Trophoblast cell (in vitro differentiated cells and primary cell): Measurements from ENCODE around the gene PGAP6.
A peak's percentile ranks its signal among the peaks of the same experiment; 100 is the strongest.

Experiments used
- DNase-seq, 2 donors: peaks; one replicate each; pipeline ENCODE4 v3.0.0-alpha.2; 2016
- H2AFZ ChIP-seq: 2 replicates; pipeline ENCODE4 v1.6.1; 2013; ENCODE audit warnings: low read length, moderate library complexity, mild to moderate bottlenecking; ENCODE audit not compliant: insufficient read depth, poor library complexity
- H2AK5ac ChIP-seq: 2 replicates; pipeline ENCODE4 v1.6.1; 2013; ENCODE audit warnings: mild to moderate bottlenecking, low read length
- H2BK120ac ChIP-seq: 2 replicates; pipeline ENCODE4 v1.6.1; 2013; ENCODE audit warnings: low read length, mild to moderate bottlenecking, moderate library complexity; ENCODE audit not compliant: insufficient read depth, poor library complexity
- H2BK12ac ChIP-seq: 2 replicates; pipeline ENCODE4 v1.6.1; 2013; ENCODE audit warnings: mild to moderate bottlenecking, low read length, moderate library complexity
- H2BK5ac ChIP-seq: 2 replicates; pipeline ENCODE4 v1.6.1; 2013; ENCODE audit warnings: low read length, low read depth, moderate library complexity, mild to moderate bottlenecking; ENCODE audit not compliant: poor library complexity
- H3K14ac ChIP-seq: 2 replicates; pipeline ENCODE4 v1.6.1; 2013; ENCODE audit warnings: mild to moderate bottlenecking, low read length
- H3K18ac ChIP-seq: 2 replicates; pipeline ENCODE4 v1.6.1; 2013; ENCODE audit warnings: mild to moderate bottlenecking, low read length
- H3K23ac ChIP-seq: 2 replicates; pipeline ENCODE4 v1.6.1; 2013; ENCODE audit warnings: low read length
- H3K27ac ChIP-seq: 2 replicates; pipeline ENCODE4 v1.5.1; 2013; ENCODE audit warnings: low read depth, mild to moderate bottlenecking, inconsistent platforms, low read length, moderate library complexity
- H3K27me3 ChIP-seq: 2 replicates; pipeline ENCODE4 v1.6.1; 2013; ENCODE audit warnings: inconsistent platforms, mild to moderate bottlenecking, low read length, moderate library complexity; ENCODE audit not compliant: insufficient read depth
- H3K36me3 ChIP-seq, 2 experiments: 1 replicate in 1 of 2; 2 replicates in 1 of 2; pipeline ENCODE4 v1.6.1; 2013; ENCODE audit warnings: low read length in 2 of 2, mild to moderate bottlenecking in 2 of 2, moderate library complexity in 1 of 2; ENCODE audit not compliant: insufficient read depth in 2 of 2, control insufficient read depth in 1 of 2
- H3K4ac ChIP-seq: 2 replicates; pipeline ENCODE4 v1.6.1; 2013; ENCODE audit warnings: low read depth, mild to moderate bottlenecking, low read length, moderate library complexity
- H3K4me1 ChIP-seq, 2 experiments: 1 replicate in 1 of 2; 2 replicates in 1 of 2; pipeline ENCODE4 v1.6.1; 2013; ENCODE audit warnings: low read length in 2 of 2, mild to moderate bottlenecking in 2 of 2, moderate library complexity in 1 of 2; ENCODE audit not compliant: insufficient read depth in 2 of 2, control insufficient read depth in 1 of 2
- H3K4me2 ChIP-seq: 2 replicates; pipeline ENCODE4 v1.6.1; 2013; ENCODE audit warnings: inconsistent platforms, mild to moderate bottlenecking, low read length, moderate library complexity
- H3K4me3 ChIP-seq: 2 replicates; pipeline ENCODE4 v1.5.1; 2013; ENCODE audit warnings: mild to moderate bottlenecking, low read depth, low read length, inconsistent platforms
- H3K79me1 ChIP-seq: one replicate; pipeline ENCODE4 v1.6.1; 2013; ENCODE audit warnings: low read length
- H3K79me2 ChIP-seq: 2 replicates; pipeline ENCODE4 v1.6.1; 2013; ENCODE audit warnings: low read length, mild to moderate bottlenecking; ENCODE audit not compliant: control insufficient read depth, insufficient read depth, poor library complexity
- H3K9ac ChIP-seq: 2 replicates; pipeline ENCODE4 v1.6.1; 2013; ENCODE audit warnings: mild to moderate bottlenecking, low read length
- H3K9me3 ChIP-seq: 2 replicates; pipeline ENCODE4 v1.6.1; 2013; ENCODE audit warnings: low read depth, mild to moderate bottlenecking, control low read depth, inconsistent platforms, low read length; ENCODE audit not compliant: insufficient read depth
- H4K12ac ChIP-seq: 2 replicates; pipeline ENCODE4 v1.6.1; 2013; ENCODE audit warnings: low read depth, mild to moderate bottlenecking, low read length, moderate library complexity
- H4K8ac ChIP-seq: 2 replicates; pipeline ENCODE4 v1.6.1; 2013; ENCODE audit warnings: low read depth, mild to moderate bottlenecking, low read length, moderate library complexity
- H4K91ac ChIP-seq: one replicate; pipeline ENCODE4 v1.6.1; 2013; ENCODE audit warnings: low read depth, mild to moderate bottlenecking, low read length, moderate library complexity
- WGBS: extraction: QIAGEN DNeasy Blood & Tissue Kit; methylation state at CpG from one replicate; pipeline ENCODE4 v1.1.7; 2013; ENCODE audit warnings: missing lambda C conversion rate; ENCODE audit not compliant: insufficient read length, insufficient coverage; ENCODE audit errors: extremely low coverage; 5-methylcytosine and 5-hydroxymethylcytosine counted together

PGAP6 gene

GRCh38 chr16:347203-347602, 34.6 kb downstream of the PGAP6 start:
- H3K4me3 ChIP-seq, result no peak overlapping the region

GRCh38 chr16:346587-346986, 35.2 kb downstream of the PGAP6 start:
- Histone ChIP-seq H3K18ac (no peak overlapping the region), H3K23ac (no peak overlapping the region), H2AFZ (no peak overlapping the region), H2BK12ac (no peak overlapping the region), H3K27ac (no peak overlapping the region), H2BK120ac (no peak overlapping the region), H3K4me2 (no peak overlapping the region), H3K4ac (no peak overlapping the region), H4K12ac (no peak overlapping the region), H3K79me2 (peaks cover 3% of the 10 kb centered on the region), H3K27me3 (no peaks in the 10 kb centered on the region), H3K4me3 (no peak overlapping the region), H3K9me3 (peaks cover 3% of the 10 kb centered on the region), H3K36me3 (peaks cover 16% of the 10 kb centered on the region in 2 experiments), H2BK5ac (no peak overlapping the region), H2AK5ac (no peak overlapping the region), H4K8ac (no peak overlapping the region), H4K91ac (no peak overlapping the region), H3K4me1 (peaks cover 5 to 10% of the 10 kb centered on the region in 2 experiments), H3K9ac (no peak overlapping the region), H3K14ac (no peak overlapping the region), H3K79me1 (no peaks in the 10 kb centered on the region)
- WGBS, result no CpG with 5 or more reads among the region's 15 CpGs
- peak; percentile 76 to 80 for DNase-seq

More at GRCh38 chr16:347203-347602, 34.6 kb downstream of the PGAP6 start:
- H2AFZ ChIP-seq, result no peak overlapping the region
- H3K36me3 ChIP-seq, result peaks cover 13 to 15% of the 10 kb centered on the region in 2 experiments
- no peak for DNase-seq
- WGBS, result no CpG with 5 or more reads among the region's 6 CpGs
- H3K23ac ChIP-seq, result no peak overlapping the region
- peaks cover 5 to 10% of the 10 kb centered on the region in 2 experiments for H3K4me1 ChIP-seq
- H2BK5ac ChIP-seq, result no peak overlapping the region
- no peak overlapping the region for H2BK12ac ChIP-seq
- peaks cover 7% of the 10 kb centered on the region for H3K79me2 ChIP-seq
- H3K27me3 ChIP-seq, result no peaks in the 10 kb centered on the region
- H3K14ac ChIP-seq, result no peak overlapping the region
- no peak overlapping the region for H3K27ac ChIP-seq
- peaks cover 3% of the 10 kb centered on the region for H3K79me1 ChIP-seq
- no peak overlapping the region for H4K91ac ChIP-seq
- no peak overlapping the region for H3K4ac ChIP-seq
- peaks cover 3% of the 10 kb centered on the region for H3K9me3 ChIP-seq
- no peak overlapping the region for H2BK120ac ChIP-seq
- no peak overlapping the region for H4K8ac ChIP-seq
- H3K4me2 ChIP-seq, result no peak overlapping the region
- no peak overlapping the region for H2AK5ac ChIP-seq
- no peak overlapping the region for H3K9ac ChIP-seq
- no peak overlapping the region for H4K12ac ChIP-seq
- no peak overlapping the region for H3K18ac ChIP-seq

- Histone ChIP-seq H3K79me1 (no peaks in the 10 kb centered on the region), H2BK12ac (no peak overlapping the region), H3K4me2 (no peak overlapping the region), H3K4me3 (no peak overlapping the region), H4K12ac (no peak overlapping the region), H2AFZ (no peak overlapping the region), H2AK5ac (no peak overlapping the region), H3K4me1 (peaks cover 5 to 10% of the 10 kb centered on the region in 2 experiments), H4K91ac (no peak overlapping the region), H2BK5ac (no peak overlapping the region), H4K8ac (no peak overlapping the region), H3K14ac (no peak overlapping the region), H3K9me3 (peaks cover 3% of the 10 kb centered on the region), H3K27ac (no peak overlapping the region), H3K36me3 (peaks cover 16 to 18% of the 10 kb centered on the region in 2 experiments), H3K79me2 (peaks cover 3% of the 10 kb centered on the region), H3K27me3 (no peaks in the 10 kb centered on the region), H3K23ac (no peak overlapping the region), H3K4ac (no peak overlapping the region), H3K9ac (no peak overlapping the region), H2BK120ac (no peak overlapping the region), H3K18ac (no peak overlapping the region)
- no peak for DNase-seq
- no CpG with 5 or more reads among the region's 11 CpGs for WGBS
These were observed 36.0 kb downstream of the PGAP6 start for GRCh38 chr16:345772-346171.

- Histone ChIP-seq H3K14ac (no peak overlapping the region), H4K12ac (no peak overlapping the region), H3K4ac (no peak overlapping the region), H2BK5ac (no peak overlapping the region), H3K9ac (no peak overlapping the region), H3K79me2 (peaks cover 2% of the 10 kb centered on the region), H3K4me1 (peaks cover 5 to 10% of the 10 kb centered on the region in 2 experiments), H3K27ac (no peak overlapping the region), H3K27me3 (no peaks in the 10 kb centered on the region), H2AK5ac (no peak overlapping the region), H3K79me1 (no peaks in the 10 kb centered on the region), H2AFZ (no peak overlapping the region), H3K36me3 (peaks cover 13 to 18% of the 10 kb centered on the region in 2 experiments), H3K23ac (no peak overlapping the region), H3K18ac (no peak overlapping the region), H2BK120ac (no peak overlapping the region), H4K8ac (no peak overlapping the region), H3K4me3 (no peak overlapping the region), H4K91ac (no peak overlapping the region), H3K9me3 (peaks cover 3% of the 10 kb centered on the region), H3K4me2 (no peak overlapping the region), H2BK12ac (no peak overlapping the region)
- WGBS, result no CpG with 5 or more reads among the region's 18 CpGs
- peak; percentile 46 to 60 for DNase-seq
These were observed 39.1 kb downstream of the PGAP6 start for GRCh38 chr16:342455-343213.
